Measurements from ENCODE around the gene PKD1L1. TPM values are rescaled to one million over a fixed set of nuclear protein-coding genes. Genes with fewer than 3 reads are reported as not detected.
"Not testable (repeated sequence)": the region's sequence is repeated elsewhere in the genome, so short reads cannot be mapped to it uniquely, and the experiment has no call there.

The PKD1L1 gene
- total RNA-seq, 1 donor, result under 0.01 TPM

DNA sequence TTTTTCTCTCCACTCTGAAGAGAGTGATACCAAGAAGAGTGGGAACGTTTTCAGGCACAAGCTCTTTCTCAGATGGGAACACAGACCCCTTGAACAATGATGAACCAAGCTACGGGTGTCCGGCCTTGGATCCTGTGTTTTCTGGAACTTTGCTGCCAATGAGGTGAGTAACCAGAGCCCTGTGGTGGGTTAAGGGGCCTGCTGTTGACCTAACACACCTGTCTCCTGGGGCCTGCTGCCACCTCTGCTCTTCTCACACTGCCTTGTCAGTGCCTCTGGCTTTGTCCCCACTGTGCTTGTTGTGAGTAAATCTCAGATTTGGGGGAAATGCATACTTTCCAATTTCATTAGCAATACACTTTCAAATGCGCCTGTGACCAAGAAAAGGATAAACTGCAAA lies 1.4 kb upstream of the PKD1L1 start:
- H3K4me3 ChIP-seq (ENCODE audit: low read depth, low read length), result no peak overlapping the region
- no peak for TF ChIP-seq CTCF (IDR thresholded peaks at IDR 0.05; ENCODE audit: insufficient read depth, low read length)
- DNase-seq (ENCODE audit: low read depth), result no peak

DNA sequence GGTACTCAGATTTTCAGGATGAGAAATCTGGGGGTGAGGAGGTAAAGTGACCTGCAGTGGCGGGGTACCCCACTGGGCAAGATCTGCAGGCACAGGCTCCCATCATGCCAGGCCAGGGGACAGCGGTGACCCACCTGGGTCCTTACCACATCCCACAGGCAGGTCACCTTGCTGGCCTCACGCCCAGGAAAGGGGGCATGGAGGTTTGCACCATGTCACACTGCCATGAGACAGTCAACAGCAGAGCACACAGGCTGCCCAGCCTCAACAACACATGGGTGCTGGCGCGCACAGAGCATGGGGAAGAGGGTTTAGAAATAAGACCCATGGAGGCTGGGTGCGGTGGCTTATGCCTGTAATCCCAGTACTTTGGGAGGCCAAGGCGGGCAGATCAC lies 914 bp downstream of the PKD1L1 start:
- no peak overlapping the region for H3K4me3 ChIP-seq (ENCODE audit: low read depth, low read length)
- no peak for DNase-seq (ENCODE audit: low read depth)
- TF ChIP-seq CTCF (IDR thresholded peaks at IDR 0.05; ENCODE audit: insufficient read depth, low read length), result no peak

- no peak overlapping the region for H3K4me3 ChIP-seq (ENCODE audit: low read depth, low read length)
- no peak for DNase-seq (ENCODE audit: low read depth)
- no peak for TF ChIP-seq CTCF (IDR thresholded peaks at IDR 0.05; ENCODE audit: insufficient read depth, low read length)
Observed at GRCh38 chr7:47946581-47947354, 1.5 kb downstream of the PKD1L1 start.

DNA sequence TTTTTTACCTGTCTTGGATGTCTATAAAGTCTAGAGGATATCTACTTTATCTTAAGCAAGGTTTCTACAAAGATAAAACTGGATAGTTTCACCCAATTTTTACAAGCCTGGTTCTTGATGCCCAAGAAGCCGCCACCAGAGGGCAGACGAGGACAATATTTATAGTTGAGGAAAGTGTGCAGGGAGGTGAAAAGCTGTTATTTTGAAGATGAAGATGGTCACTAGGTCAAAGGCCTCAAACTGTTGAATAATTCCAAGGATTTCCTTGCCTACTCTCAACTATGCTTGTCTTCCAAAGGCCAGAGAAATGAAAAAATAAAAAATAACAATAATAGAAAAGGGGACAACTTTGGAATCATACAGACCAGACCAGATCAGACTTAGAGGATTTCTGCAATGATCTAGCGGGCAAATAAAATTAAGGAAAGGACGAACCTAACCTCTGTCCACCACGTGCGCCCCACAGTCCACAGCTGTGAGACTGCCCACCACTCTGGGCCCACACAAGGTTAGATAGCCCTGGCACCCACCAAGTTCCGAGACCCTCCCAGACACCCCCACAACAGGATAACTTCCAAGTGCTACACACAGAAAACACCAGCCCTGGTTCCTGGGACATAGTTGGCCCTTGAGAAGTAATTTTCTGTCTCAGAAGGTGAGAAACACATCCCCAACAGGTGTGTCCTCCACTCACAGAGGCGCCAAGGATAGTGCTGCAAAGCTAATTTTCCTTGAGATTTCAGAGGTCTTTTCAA lies 2.8 kb downstream of the PKD1L1 start:
- peak; percentile 80 for TF ChIP-seq CTCF (IDR thresholded peaks at IDR 0.05; ENCODE audit: insufficient read depth, low read length)
- DNase-seq (ENCODE audit: low read depth), result peak; percentile 76

DNA sequence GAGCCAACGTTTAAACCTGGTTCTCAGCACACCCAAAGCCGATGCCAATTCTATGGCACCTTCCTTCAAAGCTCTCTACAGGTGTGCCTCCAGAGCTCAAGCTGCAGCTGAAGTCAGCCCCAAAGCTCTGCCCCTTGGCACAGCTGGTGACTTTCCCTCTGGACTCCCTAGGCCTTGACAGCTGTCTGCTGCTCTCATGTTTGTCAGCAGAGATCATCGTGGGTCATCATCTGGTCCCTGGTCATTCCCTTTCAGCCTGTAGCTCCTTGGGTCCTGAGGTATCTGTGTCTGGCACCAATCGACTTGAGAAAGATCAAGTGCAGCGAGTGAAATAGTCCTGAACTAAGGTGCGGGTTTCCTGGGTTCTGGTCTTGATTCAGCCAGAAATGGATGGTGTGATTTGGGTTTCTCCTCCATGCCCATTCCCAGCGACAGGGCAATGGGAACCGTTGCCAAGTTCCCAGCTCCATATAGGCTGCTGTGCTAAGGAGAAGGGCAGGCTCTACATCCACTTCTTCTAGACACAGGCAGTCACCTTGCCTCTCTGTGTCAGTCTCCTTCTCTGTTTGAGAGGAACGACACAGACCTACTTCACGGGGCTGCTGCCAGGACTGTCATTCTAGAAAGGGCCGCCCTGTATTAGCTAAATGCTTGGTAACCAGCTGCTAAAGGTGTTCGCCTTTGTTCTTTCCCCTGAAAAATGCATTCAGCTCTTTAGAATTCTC lies 3.6 kb downstream of the PKD1L1 start:
- no peak overlapping the region for H3K4me3 ChIP-seq (ENCODE audit: low read depth, low read length)
- no peak for TF ChIP-seq CTCF (IDR thresholded peaks at IDR 0.05; ENCODE audit: insufficient read depth, low read length)
- no peak for DNase-seq (ENCODE audit: low read depth)

More for the DNA sequence above, 2.8 kb downstream of the PKD1L1 start:
- no peak overlapping the region for H3K4me3 ChIP-seq (ENCODE audit: low read depth, low read length)

DNA sequence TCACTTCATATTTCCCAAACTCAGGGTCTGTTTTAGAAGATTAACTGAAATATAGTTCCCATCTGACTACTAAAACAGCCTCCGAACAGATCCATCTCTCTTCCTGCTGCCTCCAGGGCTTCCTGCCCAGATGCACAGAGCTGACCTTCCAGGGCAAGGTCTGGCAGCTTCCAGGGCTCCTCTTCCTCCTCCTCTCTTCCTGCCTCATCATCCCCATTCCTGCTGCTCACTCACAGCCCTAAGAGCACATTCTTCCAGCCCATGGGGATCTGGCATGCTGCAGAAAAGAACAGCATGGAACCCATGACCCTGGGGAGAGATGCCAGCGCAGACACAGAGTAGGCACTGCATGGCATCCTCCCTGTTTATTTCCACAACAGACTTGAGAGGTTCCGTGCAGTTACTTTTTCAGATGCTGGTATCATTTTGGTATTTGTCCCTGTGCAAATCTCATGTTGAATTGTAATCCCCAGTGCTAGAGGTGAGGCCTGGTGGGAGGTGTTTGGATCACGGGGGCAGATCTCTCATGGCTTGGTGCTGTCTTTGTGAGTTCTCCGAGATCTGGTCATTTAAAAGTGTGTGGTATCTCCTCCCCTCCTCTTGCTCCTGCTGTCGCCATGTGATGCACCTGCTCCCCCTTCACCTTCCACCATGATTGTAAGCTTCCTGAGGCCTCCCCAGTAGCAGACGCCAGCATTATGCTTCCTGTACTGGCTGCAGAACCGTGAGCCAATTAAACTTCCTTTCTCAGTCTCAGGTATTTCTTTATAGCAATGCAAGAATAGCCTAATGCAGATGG lies 4.4 kb downstream of the PKD1L1 start:
- DNase-seq (ENCODE audit: low read depth), result no peak
- TF ChIP-seq CTCF (IDR thresholded peaks at IDR 0.05; ENCODE audit: insufficient read depth, low read length), result no peak
- no peak overlapping the region for H3K4me3 ChIP-seq (ENCODE audit: low read depth, low read length)

DNA sequence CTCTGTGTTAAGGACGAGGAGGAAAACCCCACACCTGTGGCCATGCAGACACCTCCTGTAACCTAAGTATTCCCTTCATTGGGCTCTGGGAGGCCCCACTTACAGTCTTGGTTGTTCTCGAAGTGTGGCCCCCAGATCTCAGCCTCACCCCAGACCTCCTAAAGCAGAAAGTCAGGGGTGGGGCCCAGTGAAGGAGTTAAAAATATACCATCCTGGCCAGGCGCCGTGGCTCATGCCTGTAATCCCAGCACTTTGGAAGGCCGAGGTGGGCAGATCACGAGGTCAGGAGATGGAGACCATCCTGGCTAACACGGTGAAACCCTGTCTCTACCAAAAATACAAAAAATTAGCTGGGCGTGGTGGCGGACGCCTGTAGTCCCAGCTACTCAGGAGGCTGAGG lies 5.6 kb downstream of the PKD1L1 start:
- DNase-seq (ENCODE audit: low read depth), result not testable (repeated sequence)

More for the DNA sequence above, 5.6 kb downstream of the PKD1L1 start:
- not testable (repeated sequence) for H3K4me3 ChIP-seq (ENCODE audit: low read depth, low read length)

Measured in fibroblast of the aortic adventitia (primary cell).